HEK293 (cell line): Measurements from ENCODE around the gene THAP2.
A peak's percentile ranks its signal among the peaks of the same experiment; 100 is the strongest.

ENCODE experiments used
- BCL11A ChIP-seq: fragments of 450-650 bp; formaldehyde crosslinking; IDR thresholded peaks from 2 replicates; pipeline ENCODE4 v1.5.1; 2016; ENCODE audit warnings: low read depth, missing biosample characterization, missing genetic modification characterization
- ELK4 ChIP-seq: IDR thresholded peaks from 2 replicates; pipeline ENCODE4 v1.6.1; 2011; ENCODE audit warnings: mild to moderate bottlenecking, low read depth, low read length, borderline replicate concordance
- INSM2 ChIP-seq: fragments of 450-650 bp; formaldehyde crosslinking; IDR thresholded peaks from 2 replicates; pipeline ENCODE4 v1.5.1; 2016; ENCODE audit warnings: missing biosample characterization, missing genetic modification characterization
- KLF1 ChIP-seq: fragments of 450-650 bp; formaldehyde crosslinking; IDR thresholded peaks from 2 replicates; pipeline ENCODE4 v1.5.1; 2016; ENCODE audit warnings: missing biosample characterization, missing genetic modification characterization
- MYNN ChIP-seq: fragments of 450-650 bp; formaldehyde crosslinking; IDR thresholded peaks from 2 replicates; pipeline ENCODE4 v1.5.1; 2016; ENCODE audit warnings: missing biosample characterization, missing genetic modification characterization, borderline replicate concordance
- OVOL3 ChIP-seq: fragments of 450-650 bp; formaldehyde crosslinking; IDR thresholded peaks from 2 replicates; pipeline ENCODE4 v1.5.1; 2016; ENCODE audit warnings: missing biosample characterization, missing genetic modification characterization
- PBX3 ChIP-seq: sonication (generic); formaldehyde crosslinking; IDR thresholded peaks from 2 replicates; pipeline ENCODE4 v1.8.1; 2022; ENCODE audit warnings: mild to moderate bottlenecking, moderate library complexity, missing genetic modification reagents
- SETDB1 ChIP-seq: IDR thresholded peaks from one replicate; pipeline ENCODE4 v1.6.1; 2017; ENCODE audit warnings: mild to moderate bottlenecking, low read length, moderate library complexity, mixed read lengths; ENCODE audit not compliant: insufficient read length
- ZBTB49 ChIP-seq: fragments of 450-650 bp; formaldehyde crosslinking; IDR thresholded peaks from 2 replicates; pipeline ENCODE4 v1.5.1; 2016; ENCODE audit warnings: missing biosample characterization, missing genetic modification characterization, low read depth
- ZNF174 ChIP-seq: fragments of 450-650 bp; formaldehyde crosslinking; IDR thresholded peaks from 2 replicates; pipeline ENCODE4 v1.5.0; 2017; ENCODE audit warnings: missing biosample characterization, mild to moderate bottlenecking, missing genetic modification characterization
- ZNF19 ChIP-seq: fragments of 450-650 bp; formaldehyde crosslinking; IDR thresholded peaks from 2 replicates; pipeline ENCODE4; 2016; ENCODE audit warnings: missing biosample characterization, missing genetic modification characterization, low read depth
- ZNF26 ChIP-seq: fragments of 450-650 bp; formaldehyde crosslinking; IDR thresholded peaks from 2 replicates; pipeline ENCODE4 v1.5.1; 2016; ENCODE audit warnings: missing biosample characterization, missing genetic modification characterization
- ZNF341 ChIP-seq: fragments of 450-650 bp; formaldehyde crosslinking; IDR thresholded peaks from 2 replicates; pipeline ENCODE4; 2016; ENCODE audit warnings: low read depth, missing biosample characterization, missing genetic modification characterization
- ZNF544 ChIP-seq: fragments of 450-650 bp; formaldehyde crosslinking; IDR thresholded peaks from 2 replicates; pipeline ENCODE4 v1.5.0; 2017; ENCODE audit warnings: missing biosample characterization, missing genetic modification characterization
- ZNF585B ChIP-seq: fragments of 450-650 bp; formaldehyde crosslinking; IDR thresholded peaks from 2 replicates; pipeline ENCODE4 v1.5.1; 2016; ENCODE audit warnings: missing biosample characterization, missing genetic modification characterization
- ZNF654 ChIP-seq: fragments of 450-650 bp; formaldehyde crosslinking; IDR thresholded peaks from 2 replicates; pipeline ENCODE4 v1.5.1; 2016; ENCODE audit warnings: low read depth, missing biosample characterization, missing genetic modification characterization
- ZNF791 ChIP-seq: fragments of 450-650 bp; formaldehyde crosslinking; IDR thresholded peaks from 2 replicates; pipeline ENCODE4 v1.5.1; 2016; ENCODE audit warnings: missing biosample characterization, missing genetic modification characterization
- ZNF830 ChIP-seq: fragments of 450-650 bp; IDR thresholded peaks from 2 replicates; pipeline ENCODE4 v1.5.0; 2018; ENCODE audit warnings: missing biosample characterization, missing genetic modification characterization, low read depth, mild to moderate bottlenecking, moderate library complexity
- ZSCAN16 ChIP-seq: fragments of 450-650 bp; formaldehyde crosslinking; IDR thresholded peaks from 2 replicates; pipeline ENCODE4 v1.5.1; 2016; ENCODE audit warnings: missing biosample characterization, missing genetic modification characterization
- TF ChIP-seq, protein P1 (sequence below): fragments of 450-650 bp; formaldehyde crosslinking; IDR thresholded peaks from 2 replicates; pipeline ENCODE4 v1.5.1; 2016; ENCODE audit warnings: missing biosample characterization, missing genetic modification characterization
- TF ChIP-seq, protein P2 (sequence below): fragments of 450-650 bp; formaldehyde crosslinking; IDR thresholded peaks from 2 replicates; pipeline ENCODE4 v1.5.1; 2016; ENCODE audit warnings: missing biosample characterization, missing genetic modification characterization
- TF ChIP-seq, protein P3 (sequence below): fragments of 450-650 bp; formaldehyde crosslinking; IDR thresholded peaks from 2 replicates; pipeline ENCODE4 v1.5.1; 2016; ENCODE audit warnings: missing biosample characterization, missing genetic modification characterization

The THAP2 gene

GRCh38 chr12:71662849-71663560 lies 1.1 kb upstream of the THAP2 start (continued):
- no peak for TF ChIP-seq PBX3 (CRISPR knock-in tag)
- TF ChIP-seq ZSCAN16 (tag by site-specific recombination): no peak
- TF ChIP-seq ZNF654 (tag by site-specific recombination): no peak
- TF ChIP-seq INSM2 (tag by site-specific recombination): no peak
- TF ChIP-seq OVOL3 (tag by site-specific recombination): no peak
- TF ChIP-seq, protein P1, sequence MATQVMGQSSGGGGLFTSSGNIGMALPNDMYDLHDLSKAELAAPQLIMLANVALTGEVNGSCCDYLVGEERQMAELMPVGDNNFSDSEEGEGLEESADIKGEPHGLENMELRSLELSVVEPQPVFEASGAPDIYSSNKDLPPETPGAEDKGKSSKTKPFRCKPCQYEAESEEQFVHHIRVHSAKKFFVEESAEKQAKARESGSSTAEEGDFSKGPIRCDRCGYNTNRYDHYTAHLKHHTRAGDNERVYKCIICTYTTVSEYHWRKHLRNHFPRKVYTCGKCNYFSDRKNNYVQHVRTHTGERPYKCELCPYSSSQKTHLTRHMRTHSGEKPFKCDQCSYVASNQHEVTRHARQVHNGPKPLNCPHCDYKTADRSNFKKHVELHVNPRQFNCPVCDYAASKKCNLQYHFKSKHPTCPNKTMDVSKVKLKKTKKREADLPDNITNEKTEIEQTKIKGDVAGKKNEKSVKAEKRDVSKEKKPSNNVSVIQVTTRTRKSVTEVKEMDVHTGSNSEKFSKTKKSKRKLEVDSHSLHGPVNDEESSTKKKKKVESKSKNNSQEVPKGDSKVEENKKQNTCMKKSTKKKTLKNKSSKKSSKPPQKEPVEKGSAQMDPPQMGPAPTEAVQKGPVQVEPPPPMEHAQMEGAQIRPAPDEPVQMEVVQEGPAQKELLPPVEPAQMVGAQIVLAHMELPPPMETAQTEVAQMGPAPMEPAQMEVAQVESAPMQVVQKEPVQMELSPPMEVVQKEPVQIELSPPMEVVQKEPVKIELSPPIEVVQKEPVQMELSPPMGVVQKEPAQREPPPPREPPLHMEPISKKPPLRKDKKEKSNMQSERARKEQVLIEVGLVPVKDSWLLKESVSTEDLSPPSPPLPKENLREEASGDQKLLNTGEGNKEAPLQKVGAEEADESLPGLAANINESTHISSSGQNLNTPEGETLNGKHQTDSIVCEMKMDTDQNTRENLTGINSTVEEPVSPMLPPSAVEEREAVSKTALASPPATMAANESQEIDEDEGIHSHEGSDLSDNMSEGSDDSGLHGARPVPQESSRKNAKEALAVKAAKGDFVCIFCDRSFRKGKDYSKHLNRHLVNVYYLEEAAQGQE (tag by site-specific recombination): no peak
- peak; percentile 92 for TF ChIP-seq ZNF341
- no peak for TF ChIP-seq ZNF19 (tag by site-specific recombination)
- TF ChIP-seq ZNF791: no peak
- TF ChIP-seq ZNF544 (tag by site-specific recombination): no peak
- TF ChIP-seq, protein P2, sequence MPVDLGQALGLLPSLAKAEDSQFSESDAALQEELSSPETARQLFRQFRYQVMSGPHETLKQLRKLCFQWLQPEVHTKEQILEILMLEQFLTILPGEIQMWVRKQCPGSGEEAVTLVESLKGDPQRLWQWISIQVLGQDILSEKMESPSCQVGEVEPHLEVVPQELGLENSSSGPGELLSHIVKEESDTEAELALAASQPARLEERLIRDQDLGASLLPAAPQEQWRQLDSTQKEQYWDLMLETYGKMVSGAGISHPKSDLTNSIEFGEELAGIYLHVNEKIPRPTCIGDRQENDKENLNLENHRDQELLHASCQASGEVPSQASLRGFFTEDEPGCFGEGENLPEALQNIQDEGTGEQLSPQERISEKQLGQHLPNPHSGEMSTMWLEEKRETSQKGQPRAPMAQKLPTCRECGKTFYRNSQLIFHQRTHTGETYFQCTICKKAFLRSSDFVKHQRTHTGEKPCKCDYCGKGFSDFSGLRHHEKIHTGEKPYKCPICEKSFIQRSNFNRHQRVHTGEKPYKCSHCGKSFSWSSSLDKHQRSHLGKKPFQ (tag by site-specific recombination): no peak
- TF ChIP-seq ZNF26 (tag by site-specific recombination): no peak
- no peak for TF ChIP-seq ZBTB49 (tag by site-specific recombination)
- TF ChIP-seq SETDB1: no peak
- no peak for TF ChIP-seq ZNF174 (tag by site-specific recombination)
- TF ChIP-seq ELK4: no peak
- TF ChIP-seq BCL11A (tag by site-specific recombination): no peak
- TF ChIP-seq MYNN (tag by site-specific recombination): 0 out of 2 replicates have a peak, but pooled peaks have one; percentile 21
- TF ChIP-seq, protein P3, sequence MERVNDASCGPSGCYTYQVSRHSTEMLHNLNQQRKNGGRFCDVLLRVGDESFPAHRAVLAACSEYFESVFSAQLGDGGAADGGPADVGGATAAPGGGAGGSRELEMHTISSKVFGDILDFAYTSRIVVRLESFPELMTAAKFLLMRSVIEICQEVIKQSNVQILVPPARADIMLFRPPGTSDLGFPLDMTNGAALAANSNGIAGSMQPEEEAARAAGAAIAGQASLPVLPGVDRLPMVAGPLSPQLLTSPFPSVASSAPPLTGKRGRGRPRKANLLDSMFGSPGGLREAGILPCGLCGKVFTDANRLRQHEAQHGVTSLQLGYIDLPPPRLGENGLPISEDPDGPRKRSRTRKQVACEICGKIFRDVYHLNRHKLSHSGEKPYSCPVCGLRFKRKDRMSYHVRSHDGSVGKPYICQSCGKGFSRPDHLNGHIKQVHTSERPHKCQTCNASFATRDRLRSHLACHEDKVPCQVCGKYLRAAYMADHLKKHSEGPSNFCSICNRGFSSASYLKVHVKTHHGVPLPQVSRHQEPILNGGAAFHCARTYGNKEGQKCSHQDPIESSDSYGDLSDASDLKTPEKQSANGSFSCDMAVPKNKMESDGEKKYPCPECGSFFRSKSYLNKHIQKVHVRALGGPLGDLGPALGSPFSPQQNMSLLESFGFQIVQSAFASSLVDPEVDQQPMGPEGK (tag by site-specific recombination): no peak
- no peak for TF ChIP-seq KLF1 (tag by site-specific recombination)
- TF ChIP-seq ZNF830 (tag by site-specific recombination): no peak
- no peak for TF ChIP-seq ZNF585B (tag by site-specific recombination)
